Hindlimb muscle (tissue), 1 donor: ENCODE results near the gene VLDLR. TPM values are rescaled to one million over a fixed set of nuclear protein-coding genes. Genes with fewer than 3 reads are reported as not detected.
"Not testable (repeated sequence)": the region's sequence is repeated elsewhere in the genome, so short reads cannot be mapped to it uniquely, and the experiment has no call there.

Experiments used
- DNase-seq: peaks from one replicate; pipeline ENCODE4 v3.0.0-alpha.2; 2013
- polyA plus RNA-seq: library from polyadenylated mRNA; unstranded; fragments of 120-200 nt; gene quantifications from one replicate; pipeline ENCODE4 v1.2.1, GENCODE V29; 2013; ENCODE audit not compliant: insufficient read length

Gene VLDLR
- polyA plus RNA-seq, 1 donor, result 23.2 TPM

DNA sequence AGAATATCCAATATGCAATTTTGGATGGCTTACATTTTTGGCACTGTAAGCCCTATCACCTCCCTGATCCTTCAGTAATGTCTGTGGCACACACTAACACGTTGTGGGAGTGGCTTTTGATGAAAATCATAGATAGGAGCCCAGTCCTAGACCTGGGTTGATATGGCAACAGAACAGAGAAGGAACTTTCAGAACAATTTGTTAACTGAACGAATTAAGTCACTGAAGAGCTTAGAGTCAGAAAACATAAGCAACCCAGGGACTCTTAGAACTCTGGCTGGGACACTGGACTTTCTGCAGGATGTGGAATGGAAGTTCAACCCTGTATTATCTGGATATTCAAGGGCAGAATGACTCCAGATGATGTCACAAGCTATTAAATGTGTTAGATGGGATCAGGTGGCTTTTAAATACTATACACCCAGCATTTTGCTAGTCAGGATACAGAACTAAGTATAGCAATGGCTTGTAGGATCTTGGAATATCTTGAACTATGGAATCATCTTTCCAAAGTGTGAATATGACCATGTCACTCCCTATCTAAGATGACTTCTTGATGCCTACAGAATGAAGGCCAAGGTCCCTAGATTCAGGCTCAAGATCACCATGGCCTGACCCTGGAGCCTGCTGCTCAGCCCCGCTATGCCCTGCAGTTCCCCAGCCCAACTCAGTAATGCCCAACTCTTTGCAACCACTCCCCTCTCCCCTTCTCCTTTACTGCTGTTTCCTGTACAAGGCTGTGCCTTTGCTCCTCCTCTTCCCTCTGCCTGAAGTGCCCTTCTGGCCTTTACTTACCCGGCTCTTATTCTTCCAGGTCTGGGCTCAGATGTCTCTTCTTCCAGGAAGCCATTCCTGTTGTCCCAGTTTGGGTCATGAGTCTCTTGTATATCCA, 42.8 kb downstream of the VLDLR start:
- DNase-seq, result no peak

DNA sequence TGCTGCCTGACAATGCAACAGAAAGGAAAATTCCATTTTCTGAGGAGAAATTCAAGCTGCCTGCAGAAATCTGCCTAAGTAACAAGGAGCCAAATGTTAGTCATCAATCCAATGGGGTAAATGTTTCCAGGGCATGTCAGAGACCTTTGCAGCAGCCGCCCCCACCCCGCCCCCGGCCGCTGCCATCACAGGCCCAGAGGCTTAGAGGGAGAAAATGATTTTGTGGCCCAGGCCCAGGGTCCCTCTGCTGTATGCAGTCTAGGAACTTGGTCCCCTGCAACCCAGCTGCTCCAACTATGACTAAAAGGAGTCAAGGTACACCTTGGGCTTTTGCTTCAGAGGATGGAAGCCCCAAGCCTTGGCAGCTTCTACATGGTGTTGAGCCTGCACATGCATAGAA, 45.0 kb downstream of the VLDLR start:
- no peak for DNase-seq

DNA sequence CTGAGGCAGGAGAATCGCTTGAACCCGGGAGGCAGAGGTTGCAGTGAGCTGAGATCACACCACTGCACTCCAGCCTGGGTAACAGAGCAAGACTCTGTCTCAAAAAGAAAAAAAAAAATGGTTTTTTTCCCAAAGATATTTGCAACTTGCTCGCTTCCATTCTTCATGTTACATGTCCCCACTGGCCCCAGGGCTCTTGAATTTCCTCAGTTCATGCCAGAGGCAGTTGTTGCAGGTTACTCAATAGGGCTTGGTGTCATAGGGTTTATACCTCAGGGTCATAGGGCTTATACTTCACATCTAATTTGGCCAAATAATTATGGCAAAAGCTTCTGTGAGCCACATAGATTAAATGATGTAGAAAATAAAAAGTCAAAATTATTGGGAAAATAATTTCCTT, 51.6 kb downstream of the VLDLR start:
- no peak for DNase-seq

DNA sequence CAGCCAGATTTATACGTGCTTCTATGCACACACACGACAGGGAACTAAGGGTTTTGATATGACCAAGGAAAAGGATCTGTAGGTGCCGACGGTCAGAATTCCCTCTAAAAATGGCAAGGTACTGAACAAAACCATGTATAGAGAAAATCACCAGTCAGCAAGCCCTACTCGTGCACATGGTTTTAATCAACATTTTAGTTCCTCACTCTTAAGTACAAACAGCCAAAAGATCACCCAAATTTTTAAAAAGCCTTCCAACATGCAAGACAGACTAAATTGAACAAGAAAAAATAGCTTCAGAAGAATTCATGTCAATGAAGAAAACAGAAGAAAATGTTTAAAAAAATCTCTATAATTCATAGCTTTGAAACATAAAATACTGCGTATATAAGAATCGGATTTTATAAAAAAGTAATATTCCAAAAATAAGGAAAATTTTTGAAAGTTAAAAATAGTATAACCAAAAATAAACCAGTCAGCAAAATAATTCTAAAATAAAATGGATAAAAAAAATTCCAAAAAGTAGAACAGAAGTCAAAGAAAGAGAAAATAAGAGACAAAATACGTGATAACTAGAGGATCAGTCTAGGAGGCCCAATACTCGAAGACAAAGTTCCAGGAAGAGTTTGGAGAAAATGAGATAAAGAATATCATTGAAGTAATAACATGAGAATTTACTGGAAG, 52.7 kb downstream of the VLDLR start:
- no peak for DNase-seq

DNA sequence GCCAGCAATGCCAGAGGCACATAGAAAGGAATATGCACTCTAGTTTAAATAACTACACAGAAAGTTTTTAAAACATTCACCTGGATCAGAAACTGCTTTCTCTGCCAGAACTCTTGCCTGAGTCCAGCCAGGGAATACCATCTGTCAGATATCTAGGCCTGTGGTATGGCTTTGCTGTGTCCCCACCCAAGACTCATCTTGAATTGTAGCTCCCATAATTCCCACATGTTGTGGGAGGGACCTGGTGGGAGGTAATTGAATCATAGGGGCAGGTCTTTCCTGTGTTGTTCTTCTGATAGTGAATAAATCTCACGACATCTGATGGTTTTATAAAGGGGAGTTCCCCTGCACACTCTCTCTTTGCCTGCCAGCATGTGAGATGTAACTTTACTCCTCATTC, 54.2 kb downstream of the VLDLR start:
- no peak for DNase-seq

DNA sequence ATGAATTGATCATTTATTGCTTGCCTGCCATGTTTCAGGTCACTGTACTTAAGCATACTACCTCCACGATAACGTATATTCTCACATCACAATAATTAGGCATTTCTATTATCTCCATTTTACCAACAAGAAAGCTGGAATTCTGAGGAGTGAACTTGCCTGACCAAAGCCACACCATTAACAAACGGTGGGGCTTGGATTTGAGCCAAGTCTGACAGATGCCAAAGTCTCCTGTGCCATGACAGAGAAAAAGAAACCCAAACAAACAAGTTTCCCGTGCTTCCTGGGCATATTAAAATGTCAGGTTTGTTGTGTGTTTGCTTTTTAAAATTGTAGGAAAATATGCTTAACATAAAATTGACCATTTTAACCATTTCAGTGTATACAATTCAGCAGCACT, 54.9 kb downstream of the VLDLR start:
- no peak for DNase-seq

DNA sequence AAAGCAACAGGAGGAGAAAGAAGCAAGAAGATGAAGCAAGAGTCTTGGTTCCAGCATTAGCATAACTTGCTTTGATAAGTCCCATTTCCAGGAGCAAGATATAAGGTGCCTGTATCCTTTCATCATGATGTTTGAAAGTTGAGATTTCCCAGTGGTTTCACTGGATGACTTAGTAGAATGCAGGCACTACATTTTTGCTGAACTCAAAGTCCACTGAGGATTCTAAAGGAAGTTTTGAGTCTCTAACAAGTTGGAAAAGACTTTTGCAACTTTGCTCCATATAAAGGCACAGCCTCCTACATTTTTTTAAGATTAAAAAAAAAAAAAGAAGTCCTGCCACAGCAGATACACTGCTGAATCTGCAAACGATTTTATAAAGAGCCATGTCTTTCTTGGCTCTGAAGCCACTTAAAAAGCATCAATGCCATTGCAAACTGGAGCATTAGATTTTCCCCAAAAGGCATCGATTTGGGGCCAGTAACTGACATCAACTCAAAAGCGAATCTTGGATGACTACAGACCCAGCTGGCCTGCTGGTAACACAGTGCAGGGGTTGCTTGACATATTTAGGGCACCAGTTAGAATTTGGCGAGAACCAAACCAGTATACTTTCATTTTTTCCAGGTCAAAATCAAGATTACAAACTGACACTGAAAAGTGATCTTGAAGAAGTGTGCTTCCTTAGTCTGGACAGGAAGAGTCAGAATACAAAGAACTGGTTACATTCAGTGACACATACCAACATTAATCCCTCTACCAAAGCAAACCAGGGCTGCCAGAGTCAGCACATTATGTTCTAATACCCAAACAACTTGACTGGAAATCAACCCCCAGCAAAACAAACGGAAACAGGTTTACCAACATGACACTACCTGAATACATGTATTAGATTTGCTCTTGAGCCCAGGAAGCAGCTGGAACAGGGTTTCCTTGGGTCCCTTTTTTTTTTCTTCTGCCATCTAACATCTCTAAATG, 56.6 kb downstream of the VLDLR start:
- DNase-seq, result no peak

DNA sequence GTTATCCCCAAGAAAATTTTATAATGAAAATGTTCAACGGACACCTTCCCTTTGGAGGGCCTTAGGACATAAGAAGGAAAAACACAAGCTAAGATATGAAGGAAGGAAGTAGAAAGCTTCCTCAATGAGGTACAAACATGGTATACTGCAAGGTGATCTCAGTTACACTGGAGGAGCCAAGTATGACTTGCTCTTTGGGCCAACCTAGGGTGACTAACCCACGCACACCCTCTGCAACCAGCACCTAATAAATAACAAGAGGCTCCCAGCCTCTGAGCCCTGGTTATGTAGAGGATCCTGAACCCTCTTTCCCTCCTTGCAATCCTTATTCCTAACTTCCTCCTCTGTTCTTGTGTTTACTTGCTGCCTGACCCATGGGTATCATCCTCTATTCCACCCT, 57.4 kb downstream of the VLDLR start:
- no peak for DNase-seq

DNA sequence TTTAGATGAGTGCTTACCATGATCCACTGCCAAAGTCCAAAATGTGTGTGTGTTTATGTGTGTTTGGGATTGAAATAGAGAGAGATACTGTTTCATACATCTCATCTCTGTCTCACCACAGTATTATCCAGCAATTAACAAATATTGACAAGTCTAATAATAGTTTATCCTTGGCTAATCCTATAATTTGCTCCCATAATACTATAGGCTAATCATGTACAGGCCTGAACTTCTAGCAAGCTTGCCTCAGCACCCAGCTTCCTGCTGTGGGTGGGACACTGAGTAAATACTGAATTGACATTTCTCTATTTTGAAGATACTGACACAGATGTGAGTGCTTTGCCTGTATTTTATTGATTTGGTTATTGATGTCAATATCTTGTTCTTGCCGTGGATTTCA, 60.4 kb downstream of the VLDLR start:
- no peak for DNase-seq

DNA sequence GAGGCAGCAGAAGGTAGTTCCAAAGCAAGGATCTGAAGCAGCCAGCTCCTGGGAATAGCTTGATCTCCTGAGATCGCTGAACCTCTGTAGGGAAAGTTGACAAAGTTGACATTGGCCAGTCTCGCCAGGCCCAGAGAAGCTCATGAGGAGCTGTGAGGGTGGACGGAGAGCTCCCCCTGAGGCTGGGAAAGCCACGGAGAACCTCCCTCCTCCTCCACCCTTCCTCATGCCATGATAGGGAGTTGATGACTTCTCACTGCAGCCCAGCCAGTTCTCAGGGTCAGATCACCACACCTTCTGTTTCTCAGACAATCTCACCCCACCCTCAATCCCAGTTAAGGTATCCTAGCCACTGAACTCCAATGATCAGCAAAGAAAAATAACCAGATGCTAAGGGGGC, 65.3 kb downstream of the VLDLR start:
- no peak for DNase-seq

DNA sequence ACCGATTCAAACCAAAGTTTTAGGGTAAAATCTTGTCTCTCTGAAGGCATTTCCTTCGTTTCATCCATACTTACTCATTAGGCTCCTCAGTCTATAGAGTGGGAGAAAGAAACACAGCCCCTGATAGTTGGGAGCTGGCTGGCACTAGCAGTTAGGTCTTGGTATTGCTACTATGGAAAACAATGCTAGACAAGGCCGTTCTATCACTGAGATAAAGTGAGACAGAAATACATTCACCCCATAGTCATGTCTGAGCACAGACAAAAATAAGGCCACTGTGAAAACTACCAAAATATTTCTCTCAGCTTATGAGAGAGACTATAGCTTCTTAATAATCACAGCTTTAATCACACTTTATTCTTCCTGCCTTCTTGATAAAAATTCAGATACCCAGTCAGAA, 67.0 kb downstream of the VLDLR start:
- DNase-seq, result no peak

DNA sequence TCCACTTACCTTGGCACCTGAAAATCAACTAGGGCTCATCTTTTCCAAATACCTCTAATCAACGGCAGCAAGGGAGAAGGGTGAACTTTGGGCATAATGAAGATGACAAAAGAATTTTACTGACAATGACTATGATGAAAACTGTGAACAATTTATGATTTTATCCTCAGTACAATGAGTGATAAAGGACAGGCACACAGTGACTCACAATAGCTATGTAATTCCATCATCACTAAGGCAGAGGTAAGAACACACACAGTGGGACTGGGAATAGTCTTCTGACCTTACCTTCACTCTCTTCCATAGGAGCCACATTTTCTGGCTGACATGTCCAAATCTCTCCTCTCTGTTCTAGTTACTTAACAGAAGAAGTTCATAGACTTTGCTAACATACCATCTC, 69.6 kb downstream of the VLDLR start:
- no peak for DNase-seq

DNA sequence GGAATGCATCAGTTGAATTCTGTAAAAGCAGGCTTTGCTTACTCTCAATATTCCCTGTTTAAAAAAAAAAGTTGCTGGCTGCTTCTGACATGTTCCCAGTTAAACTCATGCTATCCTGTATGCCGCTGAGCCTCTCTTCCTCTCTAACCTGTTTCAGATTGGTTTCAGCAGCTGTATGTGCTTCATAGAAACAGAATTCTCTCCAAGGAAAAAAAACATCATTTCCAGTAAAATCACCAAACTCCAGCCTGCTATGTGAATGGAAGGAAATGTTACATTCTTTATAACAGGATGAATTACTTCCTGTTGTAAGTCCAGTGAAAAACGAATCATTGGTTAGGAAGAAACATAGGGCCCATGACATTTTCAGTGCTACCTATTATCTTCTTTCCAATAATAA, 70.0 kb downstream of the VLDLR start:
- DNase-seq, result peak; percentile 8

DNA sequence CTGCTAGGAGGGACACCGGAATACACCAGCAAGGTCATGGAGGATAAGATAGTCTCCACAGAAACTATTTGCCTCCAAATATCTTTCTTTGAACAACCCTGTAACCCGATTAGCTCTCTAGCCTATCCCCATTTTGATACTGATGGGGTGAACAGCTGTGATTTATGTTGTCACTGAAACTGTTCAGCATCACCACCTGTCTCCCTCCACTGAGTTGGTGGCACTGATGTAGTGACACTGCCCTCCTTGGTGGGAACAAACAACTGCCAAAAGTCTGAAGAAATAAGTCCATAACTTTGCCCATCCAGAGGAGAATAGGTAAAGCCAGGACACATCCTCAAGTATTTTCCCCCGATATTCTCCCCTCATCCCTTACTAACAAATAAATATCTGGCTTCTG, 71.5 kb downstream of the VLDLR start:
- DNase-seq, result no peak

DNA sequence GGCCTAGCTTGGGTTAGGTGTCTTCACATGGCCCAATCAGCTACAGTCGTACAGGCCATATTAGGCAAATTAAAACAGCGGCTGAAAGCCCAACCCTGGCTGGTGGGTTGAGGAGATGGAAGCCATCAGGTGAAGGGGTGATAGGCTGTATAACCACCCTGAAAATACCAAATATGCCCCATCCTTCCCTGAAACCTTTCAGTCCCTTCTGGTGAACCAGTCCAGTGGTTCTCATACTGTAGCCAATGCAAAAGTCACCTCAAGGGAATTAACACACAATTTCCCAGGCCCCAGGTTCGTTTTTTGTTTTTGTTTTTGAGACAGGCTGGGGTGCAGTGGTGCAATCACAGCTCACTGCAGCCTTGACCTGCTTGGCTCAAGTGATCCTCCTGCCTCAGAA, 75.9 kb downstream of the VLDLR start:
- no peak for DNase-seq

DNA sequence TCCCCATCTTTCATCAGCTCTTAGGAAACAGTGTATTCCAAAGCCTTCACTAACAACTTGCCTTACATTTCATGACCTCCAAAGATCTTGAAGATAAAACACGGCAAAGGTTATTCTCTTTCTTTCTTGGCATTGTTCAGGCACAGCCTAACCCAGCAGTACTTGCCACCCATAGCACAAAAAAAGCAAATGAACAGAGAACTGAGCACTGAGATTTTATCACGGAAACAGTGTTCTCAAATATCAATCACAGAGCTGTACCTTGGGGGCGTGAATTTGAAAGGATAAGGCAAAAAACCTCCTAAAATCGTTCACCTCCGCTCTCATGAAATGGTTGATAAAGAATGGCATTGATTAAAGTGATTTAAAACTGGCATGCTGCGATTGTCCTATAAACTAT, 78.8 kb downstream of the VLDLR start:
- DNase-seq, result no peak

DNA sequence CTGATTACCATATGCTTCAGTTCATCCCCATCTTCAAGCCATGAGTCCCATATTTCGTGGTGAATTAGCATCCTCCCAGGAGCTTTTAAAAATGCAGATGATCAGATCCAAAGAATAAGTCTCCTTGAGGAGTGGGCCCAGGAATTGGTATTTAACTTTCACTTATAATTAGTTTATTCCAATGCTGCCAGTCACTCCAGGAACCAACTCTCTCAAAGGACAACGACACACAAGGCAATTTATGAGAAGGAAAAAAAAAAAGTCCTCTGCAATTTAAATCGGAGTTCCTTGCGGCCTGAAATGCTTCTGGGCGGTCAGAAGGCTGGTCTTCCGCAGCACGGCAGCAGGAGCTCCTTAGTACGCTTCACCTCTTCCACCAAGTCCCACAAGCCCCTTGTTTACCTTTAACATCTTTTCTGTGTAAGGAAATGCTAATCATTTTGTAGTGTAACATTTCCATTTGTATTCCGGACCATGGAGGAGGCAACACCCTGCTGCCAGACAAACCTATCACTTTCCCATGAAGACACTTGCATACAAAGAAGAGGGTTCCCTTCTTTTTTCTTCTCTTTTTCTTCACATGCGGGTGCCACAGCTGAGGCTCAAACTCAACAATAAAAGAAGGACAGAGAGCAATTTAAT, 79.4 kb downstream of the VLDLR start:
- no peak for DNase-seq

DNA sequence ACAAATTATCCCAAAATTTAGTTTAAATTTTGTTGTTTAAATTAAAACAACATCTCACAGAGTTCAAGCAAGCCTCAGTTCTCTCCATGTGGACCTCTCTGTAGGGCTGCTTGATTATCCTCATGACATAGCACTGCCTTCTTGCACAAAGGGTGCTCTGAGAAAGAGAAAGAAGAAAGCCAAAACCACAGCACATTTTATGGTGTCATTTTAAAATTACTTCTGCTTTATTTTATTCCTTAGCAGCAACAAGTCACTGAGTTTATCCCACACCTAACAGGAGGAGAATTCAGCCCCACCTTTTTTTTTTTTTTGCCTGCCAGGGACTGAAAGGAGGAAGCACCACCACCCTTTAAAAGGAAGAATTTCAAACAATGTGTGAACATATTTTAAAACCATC, 82.9 kb downstream of the VLDLR start:
- no peak for DNase-seq

DNA sequence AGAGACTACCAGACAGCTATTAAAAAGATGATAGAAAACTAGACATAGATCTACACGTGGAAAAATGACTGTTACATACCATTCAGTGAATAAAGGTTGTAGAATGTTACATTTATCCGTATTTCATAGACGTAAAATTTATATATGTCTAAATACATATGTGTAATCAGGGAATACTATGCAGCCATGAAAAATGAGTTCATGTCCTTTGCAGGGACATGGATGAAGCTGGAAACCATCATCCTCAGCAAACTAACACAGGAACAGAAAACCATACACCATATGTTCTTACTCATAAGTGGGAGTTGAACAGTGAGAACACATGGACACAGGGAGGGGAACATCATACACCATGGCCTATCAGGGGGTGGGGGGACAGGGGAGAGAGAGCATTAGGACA, 85.7 kb downstream of the VLDLR start:
- not testable (repeated sequence) for DNase-seq
